ENCODE results near the gene COLEC12.

- TF ChIP-seq CTCF (optimal IDR thresholded peaks at IDR 0.05 in 1 of 3, IDR thresholded peaks at IDR 0.05 in 1 of 3, conservative IDR thresholded peaks at IDR 0.05 in 1 of 3; ENCODE audit: extremely low read depth in 1 of 3, insufficient read depth in 2 of 3, low read length in 3 of 3) (no peak), EZH2 (IDR thresholded peaks at IDR 0.05; ENCODE audit: low read length) (no peak)
Measured at GRCh38 chr18:360676-361075, 139.8 kb downstream of the COLEC12 start.

All from keratinocyte (primary cell).